Measurements from ENCODE around the gene RBM38. TPM values are rescaled to one million over a fixed set of nuclear protein-coding genes. Genes with fewer than 3 reads are reported as not detected.

The RBM38 gene
- total and polyA plus RNA-seq, 9 of the 15 experiments (the other 6 are each of a cell fraction or from before 2014, with no cell fraction given): 0.28 to 82.4 (median 33.2) TPM

DNA sequence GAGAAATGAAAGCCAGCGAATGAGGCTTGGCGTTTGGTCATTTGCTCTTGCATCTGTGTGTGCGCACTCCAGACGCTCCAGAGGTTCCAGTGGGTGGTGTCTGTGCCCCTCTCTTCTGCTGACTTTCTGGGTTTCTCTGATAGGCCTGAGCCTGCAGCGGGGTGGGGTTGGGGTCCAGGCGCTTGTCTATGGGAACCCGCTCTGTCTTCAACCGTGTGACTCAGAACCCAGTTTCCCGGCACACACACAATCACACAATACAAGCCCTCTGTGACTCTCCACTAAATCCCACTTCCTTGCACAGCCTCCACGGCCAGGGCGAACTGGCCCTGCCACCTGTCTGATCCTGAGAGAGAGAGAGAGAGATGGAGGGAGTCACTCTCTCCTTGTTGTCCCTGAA lies 24.6 kb downstream of the RBM38 start:
- no peaks in the 10 kb centered on the region for H3K9me3 ChIP-seq (replicated peaks; ENCODE audit: control insufficient read depth, insufficient read depth, low read depth, low read length)
- H4K20me1 ChIP-seq (replicated peaks; ENCODE audit: control insufficient read depth, insufficient read depth, low read length): no peaks in the 10 kb centered on the region
- no peaks in the 10 kb centered on the region for H3K27me3 ChIP-seq (ENCODE audit: control insufficient read depth in 2 of 2, insufficient read depth in 2 of 2, low read length in 2 of 2)
- in situ Hi-C loops (cut with MboI): no loop called here
- H3K4me1 ChIP-seq (replicated peaks in 1 of 2; ENCODE audit: control insufficient read depth in 2 of 2, insufficient read depth in 2 of 2, low read length in 2 of 2): peaks cover 64 to 69% of the 10 kb centered on the region in 2 experiments
- peak overlapping the region; percentile 14; the same call in 1 of the 2 replicates for H3K4me2 ChIP-seq (ENCODE audit: insufficient read depth, low read length)
- ChIA-PET CTCF (ENCODE audit: low intra/inter-chr PET ratio) (no interaction called here), POLR2A (interaction anchor here (0.6 to 1.7 kb wide), 5 partner anchors 14 to 56 kb away, joined by 3 to 6 read pairs (median 3); no protein-coding TSS in a partner anchor)
- H3K27ac ChIP-seq (ENCODE audit: extremely low read depth, low read depth, low read length): peak overlapping the region; percentile 73; the same call in 1 of the 3 replicates
- H3K9ac ChIP-seq (ENCODE audit: insufficient read depth in 1 of 2, low read depth in 2 of 2, low read length in 2 of 2): peak overlapping the region; percentile 24 to 74; a peak in 3 of 4 replicates
- no peak overlapping the region for H3K4me3 ChIP-seq
- TF ChIP-seq NCOA6 (IDR thresholded peaks at IDR 0.05): no peak
- TF ChIP-seq, protein P1, sequence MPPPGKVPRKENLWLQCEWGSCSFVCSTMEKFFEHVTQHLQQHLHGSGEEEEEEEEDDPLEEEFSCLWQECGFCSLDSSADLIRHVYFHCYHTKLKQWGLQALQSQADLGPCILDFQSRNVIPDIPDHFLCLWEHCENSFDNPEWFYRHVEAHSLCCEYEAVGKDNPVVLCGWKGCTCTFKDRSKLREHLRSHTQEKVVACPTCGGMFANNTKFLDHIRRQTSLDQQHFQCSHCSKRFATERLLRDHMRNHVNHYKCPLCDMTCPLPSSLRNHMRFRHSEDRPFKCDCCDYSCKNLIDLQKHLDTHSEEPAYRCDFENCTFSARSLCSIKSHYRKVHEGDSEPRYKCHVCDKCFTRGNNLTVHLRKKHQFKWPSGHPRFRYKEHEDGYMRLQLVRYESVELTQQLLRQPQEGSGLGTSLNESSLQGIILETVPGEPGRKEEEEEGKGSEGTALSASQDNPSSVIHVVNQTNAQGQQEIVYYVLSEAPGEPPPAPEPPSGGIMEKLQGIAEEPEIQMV (tag; conservative IDR thresholded peaks at IDR 0.05; ENCODE audit: low read depth): 0 out of 2 replicates have a peak, but pooled peaks have one; percentile 22
- no peaks in the 10 kb centered on the region for H3K9me1 ChIP-seq (ENCODE audit: control insufficient read depth, insufficient read depth, low read length)
- peak overlapping the region; percentile 87 for H2AFZ ChIP-seq (ENCODE audit: low read depth, low read length)
- intact Hi-C loops (cut with micrococcal nuclease): no loop called here
- DNase-seq (ENCODE audit: extremely low read depth in 1 of 4, low spot score in 3 of 4) (peak in 2 of 4 experiments; percentile 48 to 56), FAIRE-seq (no peak), ATAC-seq (peak; percentile 11)
- H3K36me3 ChIP-seq (ENCODE audit: control insufficient read depth, insufficient read depth, low read length): peaks cover 3% of the 10 kb centered on the region; the same call in 1 of the 3 replicates
- no peaks in the 10 kb centered on the region for H3K79me2 ChIP-seq (ENCODE audit: control insufficient read depth, insufficient read depth, low read length)
- BruUV-seq (replicated peaks): no TSS peak
- 37% methylated on average over 11 of the region's 11 CpGs for WGBS (ENCODE audit: insufficient coverage, low coverage, missing lambda C conversion rate)
